SH-SY5Y (cell line): ENCODE measurements around the gene C17orf100.

Source experiments
- GATA2 ChIP-seq: IDR thresholded peaks from 2 replicates; pipeline ENCODE4 v1.6.1; 2011; ENCODE audit warnings: mild to moderate bottlenecking, low read depth, low read length
- GATA3 ChIP-seq: IDR thresholded peaks from 2 replicates; pipeline ENCODE4 v1.6.1; 2011; ENCODE audit warnings: low read depth, mild to moderate bottlenecking, low read length, moderate library complexity

- TF ChIP-seq GATA3, result no peak
- TF ChIP-seq GATA2, result no peak
These were observed 424 bp downstream of the C17orf100 start for GRCh38 chr17:6651919-6652452.
